Astrocyte of the cerebellum (primary cell): ENCODE results near the gene RABEPK.

Experiments
- DNase-seq: peaks from one replicate; pipeline ENCODE4 v3.0.0-alpha.2; 2011; ENCODE audit warnings: low read depth
- H3K4me3 ChIP-seq: 2 replicates; pipeline ENCODE4 v1.5.1; 2011; ENCODE audit warnings: mild to moderate bottlenecking, low read depth, low read length, moderate library complexity
- CTCF ChIP-seq: IDR thresholded peaks from 2 replicates; pipeline ENCODE4 v1.5.1; 2012; ENCODE audit warnings: low read length, low read depth, moderate library complexity, mild to moderate bottlenecking; ENCODE audit errors: missing control alignments
- in situ Hi-C: cut with HindIII; loops from 2 replicates; pipeline ENCODE4 v1.10.0; 2017; ENCODE audit warnings: low sequenced_read_pairs

Gene RABEPK

DNA sequence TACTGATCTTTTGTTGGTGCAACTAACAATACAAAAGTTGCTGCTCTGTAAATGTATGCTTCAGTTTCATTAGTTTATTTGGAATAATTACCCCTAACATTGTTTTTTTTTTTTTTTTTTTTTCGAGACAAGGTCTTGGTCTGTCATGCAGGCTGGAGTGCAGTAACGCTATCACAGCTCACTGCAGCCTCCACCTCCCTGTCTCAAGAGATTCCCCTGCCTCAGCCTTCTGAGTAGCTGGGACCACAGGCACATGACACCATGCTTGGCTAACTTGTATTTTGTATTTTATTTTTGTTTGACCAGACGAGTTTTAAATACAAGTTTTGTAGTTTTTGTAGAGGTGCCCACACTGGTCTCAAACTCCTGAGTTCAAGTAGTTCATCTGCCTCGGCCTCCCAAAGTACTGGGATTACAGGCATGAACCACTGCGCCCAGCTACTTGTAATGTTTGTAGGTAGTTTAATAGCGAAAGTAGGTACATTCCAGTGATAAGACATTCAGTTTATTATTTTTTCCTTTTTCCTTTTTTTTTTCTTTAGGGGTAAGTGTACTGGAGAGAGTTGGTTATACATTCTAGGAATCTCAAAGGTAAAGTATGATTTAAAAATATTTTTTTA lies 68.2 kb downstream of the RABEPK start:
- no peak for TF ChIP-seq CTCF
- no peak overlapping the region for H3K4me3 ChIP-seq
- in situ Hi-C loops = no loop called here
- no peak for DNase-seq

- TF ChIP-seq CTCF = no peak
- no peak overlapping the region for H3K4me3 ChIP-seq
- in situ Hi-C loops = no loop called here
These were observed 68.7 kb downstream of the RABEPK start for GRCh38 chr9:125269014-125269397.

GRCh38 chr9:125271081-125271480 lies 70.7 kb downstream of the RABEPK start:
- DNase-seq = no peak
- no peak overlapping the region for H3K4me3 ChIP-seq
- in situ Hi-C loops = no loop called here
- TF ChIP-seq CTCF = no peak

More at GRCh38 chr9:125269014-125269397, 68.7 kb downstream of the RABEPK start:
- no peak for DNase-seq

DNA sequence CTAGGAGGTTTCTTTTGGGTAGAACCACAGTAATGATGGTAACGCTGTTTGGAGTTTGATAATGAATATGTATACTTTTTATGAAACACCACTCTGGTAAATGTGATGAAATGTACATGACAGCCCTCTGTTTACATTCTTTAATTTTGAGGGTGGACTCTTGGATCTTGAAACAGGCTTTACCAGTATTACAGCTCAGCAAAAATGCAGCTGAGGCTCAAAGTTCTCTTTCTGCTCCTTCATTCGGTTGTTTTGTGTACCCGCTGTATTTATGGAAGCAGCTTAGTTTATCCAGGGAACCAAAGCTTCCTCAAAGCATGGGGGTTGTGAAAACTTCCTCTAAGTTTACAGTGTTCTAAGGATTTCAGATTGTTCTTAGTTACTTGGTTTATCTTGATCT lies 72.4 kb downstream of the RABEPK start:
- no peak for TF ChIP-seq CTCF
- no peak for DNase-seq
- H3K4me3 ChIP-seq = no peak overlapping the region
- in situ Hi-C loops = no loop called here

GRCh38 chr9:125276771-125277170 lies 76.4 kb downstream of the RABEPK start:
- no peak for DNase-seq
- in situ Hi-C loops = no loop called here
- TF ChIP-seq CTCF = no peak
- H3K4me3 ChIP-seq = no peak overlapping the region

- DNase-seq = no peak
- in situ Hi-C loops = no loop called here
- TF ChIP-seq CTCF = no peak
- no peak overlapping the region for H3K4me3 ChIP-seq
These were observed 77.1 kb downstream of the RABEPK start for GRCh38 chr9:125277411-125277810.

GRCh38 chr9:125280945-125281344 lies 80.6 kb downstream of the RABEPK start:
- no peak for DNase-seq
- no peak overlapping the region for H3K4me3 ChIP-seq
- in situ Hi-C loops = no loop called here
- no peak for TF ChIP-seq CTCF
